Stomach (tissue), 9 donors: ENCODE data around the gene PTPRJ. TPM values are rescaled to one million over a fixed set of nuclear protein-coding genes. Genes with fewer than 3 reads are reported as not detected.
A peak's percentile ranks its signal among the peaks of the same experiment; 100 is the strongest.

Source experiments
- DNase-seq, 2 donors: peaks; one replicate each; pipeline versions ENCODE4 v3.0.0 to v3.0.0-alpha.2; 2013 to 2019
- H3K27ac ChIP-seq, 5 donors: fragments of 200-600 bp in 4 of 5; sonication (generic) in 4 of 5; one replicate each; pipeline ENCODE4 v1.5.1; 2013 to 2019; ENCODE audit warnings: mild to moderate bottlenecking in 1 of 5, moderate library complexity in 1 of 5
- H3K27me3 ChIP-seq, 3 donors: fragments of 200-600 bp; sonication (generic); one replicate each; pipeline ENCODE4 v1.5.1; 2017 to 2019; ENCODE audit warnings: mixed run types in 1 of 3
- H3K36me3 ChIP-seq, 4 donors: fragments of 200-600 bp; sonication (generic); 1 replicate in 3 of 4; 2 replicates in 1 of 4; pipeline ENCODE4 v1.5.1; 2016 to 2019
- H3K4me1 ChIP-seq, 4 donors: fragments of 200-600 bp; sonication (generic); one replicate each; pipeline ENCODE4 v1.5.1; 2016 to 2019
- H3K4me3 ChIP-seq, 4 donors: fragments of 200-600 bp; sonication (generic) in 3 of 4; one replicate each; pipeline ENCODE4 v1.5.1; 2016 to 2019; ENCODE audit warnings: mild to moderate bottlenecking in 1 of 4
- H3K9me3 ChIP-seq, 4 donors: fragments of 200-600 bp; sonication (generic); one replicate each; pipeline ENCODE4 v1.5.1; 2016 to 2019
- EP300 ChIP-seq: sonication (generic); formaldehyde crosslinking; IDR thresholded peaks from one replicate; pipeline ENCODE4 v1.6.1; 2017; ENCODE audit warnings: antibody characterized with exemption
- POLR2A ChIP-seq, 4 donors: fragments of 450-650 bp; IDR thresholded peaks; one replicate each; pipeline ENCODE4 v1.6.1; 2016; ENCODE audit warnings: antibody characterized with exemption in 4 of 4, control low read depth in 2 of 4, mild to moderate bottlenecking in 1 of 4, moderate library complexity in 1 of 4
- POLR2AphosphoS5 ChIP-seq, 3 donors: sonication (generic); formaldehyde crosslinking; IDR thresholded peaks; one replicate each; pipeline ENCODE4 v1.6.1; 2016; ENCODE audit warnings: antibody characterized with exemption in 3 of 3
- WGBS, 5 donors: extraction: QIAGEN DNeasy Blood & Tissue Kit in 3 of 5; methylation state at CpG; one replicate each; pipeline versions ENCODE4 v1.1.5 to v1.1.7; 2013 to 2018; 5-methylcytosine and 5-hydroxymethylcytosine counted together
- intact Hi-C: fragments of 100-400 bp; cut with DNase I; formaldehyde crosslinking; loops from one replicate; pipeline ENCODE4 v1.15.1; 2023; ENCODE audit warnings: low total_unique reads
- polyA plus RNA-seq, 3 donors: library from polyadenylated mRNA; stranded (reverse); fragments of 200-250 nt; gene quantifications; one replicate each; pipeline ENCODE4 v1.2.3, GENCODE V29; 2013
- total RNA-seq, 5 donors: library from RNA; depleted of rRNA; stranded (reverse); fragments of >200 nt; gene quantifications; one replicate each; pipeline versions ENCODE4 v1.1.0 to v1.2.3, GENCODE V29; 2014 to 2016
- TF ChIP-seq, protein P1 (sequence below), 7 experiments: fragments of 450-650 bp in 4 of 7; fragments of 200-600 bp in 3 of 7; sonication (generic) in 3 of 7; IDR thresholded peaks; one replicate each; pipeline ENCODE4 v1.5.1; 2016 to 2019; ENCODE audit warnings: antibody characterized with exemption in 7 of 7, control low read depth in 2 of 7, mild to moderate bottlenecking in 1 of 7
- donor health status: healthy with polysubstance abuse.
- donor health status: Bipolar disorder and iron deficiency.
- donor health status: healthy.

The PTPRJ gene
- total and polyA plus RNA-seq, 8 donors: 2.6 to 351 (median 20.7) TPM

DNA sequence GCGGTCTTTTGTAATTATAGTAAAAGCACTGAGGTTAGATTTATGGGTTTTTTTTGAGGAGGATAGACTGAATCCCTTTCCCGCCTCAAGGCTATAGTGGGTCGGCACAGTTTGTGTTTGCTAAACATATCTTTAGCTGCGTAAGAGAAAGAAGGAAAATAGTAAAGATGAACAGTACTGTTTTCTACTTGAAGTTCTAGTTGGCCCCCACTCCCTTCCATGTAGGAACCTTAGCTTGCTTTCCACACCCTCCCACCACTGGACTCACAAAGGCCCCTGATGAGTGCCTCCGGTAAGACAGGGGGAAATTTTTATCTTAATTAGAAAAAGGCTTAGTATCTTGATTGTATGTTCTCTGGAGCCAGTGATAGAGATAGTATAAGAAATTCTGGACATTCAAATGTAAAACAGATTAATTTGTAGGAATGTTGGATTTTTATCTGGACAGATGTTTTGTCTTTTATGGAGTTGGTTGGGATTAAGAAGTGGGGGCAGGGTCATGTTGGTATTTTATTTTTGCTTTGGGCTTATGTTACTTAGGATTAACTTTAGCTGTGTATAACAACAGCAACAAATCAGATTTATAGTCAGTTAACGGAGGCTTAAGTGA, 49.4 kb downstream of the PTPRJ start:
- 39 to 60% (median 53%) methylated on average over 6 of the region's 6 CpGs for WGBS, 5 donors
- peak overlapping the region in 4 of 5 donors; percentile 42 to 76 (median 58) for H3K27ac ChIP-seq
- DNase-seq: no peak
- H3K4me3 ChIP-seq: no peak overlapping the region
- peaks cover 44 to 87% (median 71%) of the 10 kb centered on the region in 4 donors for H3K4me1 ChIP-seq
- peaks cover 0 to 2% (median 0%) of the 10 kb centered on the region in 4 donors for H3K36me3 ChIP-seq
- no peaks in the 10 kb centered on the region for H3K9me3 ChIP-seq
- H3K27me3 ChIP-seq: no peaks in the 10 kb centered on the region
- TF ChIP-seq, protein P1, sequence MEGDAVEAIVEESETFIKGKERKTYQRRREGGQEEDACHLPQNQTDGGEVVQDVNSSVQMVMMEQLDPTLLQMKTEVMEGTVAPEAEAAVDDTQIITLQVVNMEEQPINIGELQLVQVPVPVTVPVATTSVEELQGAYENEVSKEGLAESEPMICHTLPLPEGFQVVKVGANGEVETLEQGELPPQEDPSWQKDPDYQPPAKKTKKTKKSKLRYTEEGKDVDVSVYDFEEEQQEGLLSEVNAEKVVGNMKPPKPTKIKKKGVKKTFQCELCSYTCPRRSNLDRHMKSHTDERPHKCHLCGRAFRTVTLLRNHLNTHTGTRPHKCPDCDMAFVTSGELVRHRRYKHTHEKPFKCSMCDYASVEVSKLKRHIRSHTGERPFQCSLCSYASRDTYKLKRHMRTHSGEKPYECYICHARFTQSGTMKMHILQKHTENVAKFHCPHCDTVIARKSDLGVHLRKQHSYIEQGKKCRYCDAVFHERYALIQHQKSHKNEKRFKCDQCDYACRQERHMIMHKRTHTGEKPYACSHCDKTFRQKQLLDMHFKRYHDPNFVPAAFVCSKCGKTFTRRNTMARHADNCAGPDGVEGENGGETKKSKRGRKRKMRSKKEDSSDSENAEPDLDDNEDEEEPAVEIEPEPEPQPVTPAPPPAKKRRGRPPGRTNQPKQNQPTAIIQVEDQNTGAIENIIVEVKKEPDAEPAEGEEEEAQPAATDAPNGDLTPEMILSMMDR (IDR thresholded peaks at IDR 0.05): no peak
- no peak for TF ChIP-seq POLR2AphosphoS5 (IDR thresholded peaks at IDR 0.05)
- no peak for TF ChIP-seq POLR2A (IDR thresholded peaks at IDR 0.05)
- no peak for TF ChIP-seq EP300
- intact Hi-C loops: no loop called here

DNA sequence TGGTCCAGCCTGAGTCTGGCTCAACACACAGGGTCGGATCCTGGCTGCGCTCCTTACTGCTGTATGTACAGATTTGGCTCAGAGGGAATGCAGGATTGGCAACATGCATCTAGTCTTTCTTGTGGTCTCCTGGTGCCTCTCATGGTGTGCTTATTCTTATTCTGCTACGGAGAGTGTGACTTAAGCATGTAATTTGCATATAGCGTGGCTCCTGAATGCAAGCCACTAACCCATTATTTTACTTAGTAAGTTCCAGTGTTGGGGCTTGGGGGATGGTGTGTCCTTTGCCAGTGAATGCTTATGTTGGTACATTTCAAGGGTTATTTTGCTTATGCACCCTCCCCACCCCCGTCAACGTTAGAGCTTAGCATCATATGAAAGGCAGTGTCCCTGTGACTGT, 51.2 kb downstream of the PTPRJ start:
- no peaks in the 10 kb centered on the region for H3K27me3 ChIP-seq
- DNase-seq: no peak
- no peak overlapping the region for H3K4me3 ChIP-seq
- WGBS, 5 donors: 80 to 89% (median 83%) methylated on average over 6 of the region's 6 CpGs
- H3K27ac ChIP-seq: peak overlapping the region in 4 of 5 donors; percentile 3 to 76 (median 48)
- no peaks in the 10 kb centered on the region for H3K9me3 ChIP-seq
- intact Hi-C loops: no loop called here
- H3K4me1 ChIP-seq: peaks cover 49 to 90% (median 67%) of the 10 kb centered on the region in 4 donors
- no peak for TF ChIP-seq EP300
- H3K36me3 ChIP-seq: peaks cover 0 to 5% (median 0%) of the 10 kb centered on the region in 4 donors

DNA sequence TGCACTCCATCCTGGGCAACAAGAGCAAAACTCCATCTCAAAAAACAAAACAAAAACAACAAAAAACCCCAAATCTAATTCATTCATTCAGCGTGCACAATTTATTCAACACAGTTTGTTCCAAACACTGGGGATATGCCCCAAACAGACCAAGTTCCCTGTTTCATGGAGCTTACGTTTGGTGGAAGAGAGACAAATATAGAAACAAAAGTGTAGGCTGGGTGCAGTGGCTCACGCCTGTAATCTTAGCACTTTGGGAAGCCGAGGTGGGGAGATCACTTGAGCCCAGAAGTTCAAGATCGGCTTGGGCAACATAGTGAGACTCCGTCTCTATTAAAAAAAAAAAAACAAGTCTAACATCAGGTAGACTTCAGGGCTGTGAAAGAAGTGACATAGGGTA, 52.4 kb downstream of the PTPRJ start:
- Histone ChIP-seq H3K4me3 (no peak overlapping the region), H3K36me3 (peaks cover 0 to 5% (median 0%) of the 10 kb centered on the region in 4 donors), H3K27ac (peak overlapping the region in 3 of 5 donors; percentile 54 to 76 (median 68)), H3K27me3 (no peaks in the 10 kb centered on the region), H3K4me1 (peaks cover 49 to 97% (median 69%) of the 10 kb centered on the region in 4 donors), H3K9me3 (no peaks in the 10 kb centered on the region)
- WGBS, 5 donors: 77 to 95% (median 91%) methylated on average over 6 of the region's 6 CpGs
- no peak for DNase-seq
- intact Hi-C loops: no loop called here
- no peak for TF ChIP-seq POLR2A (IDR thresholded peaks at IDR 0.05)
- TF ChIP-seq, protein P1 (IDR thresholded peaks at IDR 0.05): no peak
- TF ChIP-seq EP300: no peak
- TF ChIP-seq POLR2AphosphoS5 (IDR thresholded peaks at IDR 0.05): no peak

DNA sequence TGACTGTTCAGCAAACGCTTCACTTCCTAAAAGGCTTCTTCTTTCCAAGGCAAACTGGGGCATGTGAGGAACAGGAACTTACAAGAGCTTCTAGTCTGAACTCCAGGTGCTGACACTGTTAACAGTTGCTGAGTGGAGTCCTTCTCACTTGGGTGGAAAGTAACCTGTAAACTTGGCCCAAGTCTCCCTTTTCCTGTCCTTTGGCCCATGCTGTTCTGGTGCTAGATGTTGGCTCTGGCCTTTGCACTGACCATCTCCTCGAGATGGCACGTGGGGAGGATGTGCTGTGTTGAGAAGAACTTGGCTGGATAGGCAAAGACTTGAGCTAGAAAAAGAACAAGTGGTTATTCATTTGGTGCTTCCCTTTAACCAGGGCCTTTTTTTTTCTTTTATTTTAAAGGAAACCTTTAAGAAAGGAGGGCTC, 53.6 kb downstream of the PTPRJ start:
- no peak overlapping the region for H3K4me3 ChIP-seq
- intact Hi-C loops: no loop called here
- peaks cover 0 to 5% (median 0%) of the 10 kb centered on the region in 4 donors for H3K36me3 ChIP-seq
- H3K27me3 ChIP-seq: no peaks in the 10 kb centered on the region
- no peaks in the 10 kb centered on the region for H3K9me3 ChIP-seq
- TF ChIP-seq, protein P1 (IDR thresholded peaks at IDR 0.05): no peak
- TF ChIP-seq EP300: no peak
- no peak for TF ChIP-seq POLR2AphosphoS5 (IDR thresholded peaks at IDR 0.05)
- TF ChIP-seq POLR2A (IDR thresholded peaks at IDR 0.05): no peak
- peaks cover 38 to 86% (median 63%) of the 10 kb centered on the region in 4 donors for H3K4me1 ChIP-seq
- peak overlapping the region in 3 of 5 donors; percentile 62 to 76 (median 68) for H3K27ac ChIP-seq
- no peak for DNase-seq
- 51 to 80% (median 64%) methylated on average over 3 of the region's 3 CpGs for WGBS, 5 donors
